GM10248 (cell line): ENCODE results near the gene KIF18B.
"Not testable (repeated sequence)": the region's sequence is repeated elsewhere in the genome, so short reads cannot be mapped to it uniquely, and the experiment has no call there.

ENCODE experiments used
- CTCF ChIA-PET: fragments of 300-600 bp; sonication (Branson Sonifier 250); formaldehyde crosslinking; extraction: SDS; loops from one replicate; lab custom pipeline; 2021; ENCODE audit warnings: antibody characterized with exemption; lab: Yijun Ruan, JAX
- POLR2A ChIA-PET: fragments of 350-650 bp; sonication (Branson Sonifier 250); formaldehyde crosslinking; extraction: SDS; loops from one replicate; lab custom pipeline; 2020; ENCODE audit warnings: antibody characterized with exemption; lab: Yijun Ruan, JAX
- DNase-seq: peaks from one replicate; pipeline ENCODE4 v3.0.0; 2012; ENCODE audit errors: extremely low spot score
- CTCF ChIP-seq: IDR thresholded peaks from 2 replicates; pipeline ENCODE4 v1.5.1; 2012; ENCODE audit warnings: mild to moderate bottlenecking, low read depth; ENCODE audit errors: extremely low read depth, missing control alignments, control extremely low read depth

Gene KIF18B

GRCh38 chr17:44956998-44957981 lies 9.7 kb upstream of the KIF18B start:
- ChIA-PET CTCF (interaction anchor here (1.2 to 2.1 kb wide), 5 partner anchors 8 to 63 kb away, joined by 3 to 7 read pairs (median 3); no protein-coding TSS in a partner anchor), POLR2A (no interaction called here)
- no peak for DNase-seq
- TF ChIP-seq CTCF: no peak

- DNase-seq: no peak
- CTCF ChIA-PET: interaction anchor here (0.9 to 2.1 kb wide), 6 partner anchors 9 to 179 kb away, joined by 3 to 7 read pairs (median 4); partner anchors contain the start of genes ACBD4 and C1QL1
- no peak for TF ChIP-seq CTCF
- POLR2A ChIA-PET: no interaction called here
Observed at GRCh38 chr17:44955674-44956425, 8.3 kb upstream of the KIF18B start.

GRCh38 chr17:44952946-44953475 lies 5.4 kb upstream of the KIF18B start:
- CTCF ChIA-PET: interaction anchor here (0.8 to 1.9 kb wide), 2 partner anchors 33 to 182 kb away, joined by 3 to 5 read pairs; no protein-coding TSS in a partner anchor

DNA sequence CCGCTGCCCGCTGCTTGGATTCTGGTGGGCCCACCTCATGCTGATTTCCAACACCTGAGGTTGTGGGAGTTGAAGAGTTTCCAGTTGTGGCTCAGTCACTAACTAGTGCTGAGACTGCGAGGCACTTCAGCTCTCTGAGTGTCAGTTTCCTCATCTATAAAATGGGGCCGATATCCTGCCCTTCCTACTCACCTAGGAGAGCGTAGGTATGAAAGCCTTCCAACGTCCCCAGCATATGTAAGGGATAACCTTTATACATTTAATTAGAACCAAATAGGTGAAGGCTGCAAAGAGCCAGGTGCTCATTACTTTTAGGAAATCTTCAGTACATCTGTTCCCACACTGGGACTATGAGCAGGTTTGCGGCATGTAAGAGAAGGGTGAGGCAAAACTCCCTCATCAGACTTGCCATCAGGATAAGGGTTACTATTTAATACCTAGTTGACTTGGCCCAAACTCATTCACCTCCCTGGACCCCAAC lies 782 bp upstream of the KIF18B start:
- POLR2A ChIA-PET: no interaction called here
- no peak for DNase-seq
- CTCF ChIA-PET: interaction anchor here (0.7 kb wide), 1 partner anchor 28 kb away, joined by 3 read pairs; no protein-coding TSS in a partner anchor
- no peak for TF ChIP-seq CTCF

More at GRCh38 chr17:44952946-44953475, 5.4 kb upstream of the KIF18B start:
- POLR2A ChIA-PET: no interaction called here
- DNase-seq: no peak
- no peak for TF ChIP-seq CTCF

- POLR2A ChIA-PET, CTCF ChIA-PET, DNase-seq: not testable (repeated sequence)
Observed at GRCh38 chr17:44945652-44946051, 1.9 kb downstream of the KIF18B start.

DNA sequence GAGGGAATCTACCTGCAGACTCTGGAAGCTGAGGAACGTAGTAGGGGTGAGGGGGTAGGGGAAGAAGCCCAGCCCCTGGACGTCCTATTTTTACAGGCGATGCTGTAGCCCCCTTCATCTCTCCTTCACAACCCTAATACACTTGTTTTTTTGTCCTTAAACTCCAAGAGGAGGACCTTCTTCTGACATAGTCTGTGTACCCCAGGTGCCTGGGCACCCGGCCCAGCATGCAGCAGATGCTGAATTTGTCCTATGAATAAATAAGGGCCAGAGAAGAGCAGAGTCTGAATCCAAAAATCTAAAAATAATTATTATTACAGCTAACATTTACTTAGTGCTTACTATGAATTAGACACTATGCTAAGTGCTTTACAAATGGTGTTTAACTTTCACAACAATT lies 5.1 kb downstream of the KIF18B start:
- no peak for DNase-seq
- TF ChIP-seq CTCF: no peak
- CTCF ChIA-PET: interaction anchor here (0.8 to 3.0 kb wide), 7 partner anchors 11 to 193 kb away, joined by 3 to 13 read pairs (median 3); partner anchors contain the start of gene ACBD4
- POLR2A ChIA-PET: no interaction called here
